ENCODE measurements around the gene POLR3C. TPM values are rescaled to one million over a fixed set of nuclear protein-coding genes. Genes with fewer than 3 reads are reported as not detected.

Gene POLR3C
- total RNA-seq, 1 donor from 2014 or later, result 43.4 TPM

GRCh38 chr1:145837656-145838055 is 13.7 kb downstream of the POLR3C start:
- Mint-ChIP-seq H3K9me3 (ENCODE audit: unreplicated experiment) (no peaks in the 10 kb centered on the region), H3K27ac (ENCODE audit: unreplicated experiment) (no peak overlapping the region), H3K4me1 (ENCODE audit: low read depth, unreplicated experiment) (no peaks in the 10 kb centered on the region), H3K36me3 (ENCODE audit: unreplicated experiment) (no peaks in the 10 kb centered on the region), H3K4me3 (ENCODE audit: unreplicated experiment) (no peak overlapping the region), H3K27me3 (ENCODE audit: unreplicated experiment) (peaks cover 1% of the 10 kb centered on the region)
- DNase-seq, result no peak
- no peak for TF ChIP-seq CTCF (IDR thresholded peaks at IDR 0.05; ENCODE audit: partially characterized antibody, unreplicated experiment)

- H3K4me3 Mint-ChIP-seq (ENCODE audit: unreplicated experiment), result no peak overlapping the region
- no peaks in the 10 kb centered on the region for H3K4me1 Mint-ChIP-seq (ENCODE audit: low read depth, unreplicated experiment)
- no peaks in the 10 kb centered on the region for H3K9me3 Mint-ChIP-seq (ENCODE audit: unreplicated experiment)
- no peaks in the 10 kb centered on the region for H3K36me3 Mint-ChIP-seq (ENCODE audit: unreplicated experiment)
- no peak overlapping the region for H3K27ac Mint-ChIP-seq (ENCODE audit: unreplicated experiment)
- DNase-seq, result no peak
- H3K27me3 Mint-ChIP-seq (ENCODE audit: unreplicated experiment), result peaks cover 6% of the 10 kb centered on the region
- TF ChIP-seq CTCF (IDR thresholded peaks at IDR 0.05; ENCODE audit: partially characterized antibody, unreplicated experiment), result no peak
Observed at GRCh38 chr1:145843031-145843430, 19.0 kb downstream of the POLR3C start.

- DNase-seq, result no peak
- H3K4me1 Mint-ChIP-seq (ENCODE audit: low read depth, unreplicated experiment), result no peaks in the 10 kb centered on the region
Observed at GRCh38 chr1:145845144-145845513, 21.1 kb downstream of the POLR3C start.

GRCh38 chr1:145845514-145846161 is 21.6 kb downstream of the POLR3C start, which contains the start of gene NUDT17:
Gene NUDT17 (plus strand): TSS chr1:145845630. CDS start chr1:145845641, 11 bp downstream.
- Mint-ChIP-seq H3K27me3 (ENCODE audit: unreplicated experiment) (peaks cover 6% of the 10 kb centered on the region), H3K4me1 (ENCODE audit: low read depth, unreplicated experiment) (no peaks in the 10 kb centered on the region), H3K27ac (ENCODE audit: unreplicated experiment) (peak within 1 kb of the TSS; percentile 35), H3K9me3 (ENCODE audit: unreplicated experiment) (no peaks in the 10 kb centered on the region), H3K36me3 (ENCODE audit: unreplicated experiment) (peaks cover 1% of the 10 kb centered on the region), H3K4me3 (ENCODE audit: unreplicated experiment) (no peak within 1 kb of the TSS)
- DNase-seq, result peak; percentile 93
- peak; percentile 81 for TF ChIP-seq CTCF (IDR thresholded peaks at IDR 0.05; ENCODE audit: partially characterized antibody, unreplicated experiment)

More at GRCh38 chr1:145845144-145845513, 21.1 kb downstream of the POLR3C start:
- Mint-ChIP-seq H3K27me3 (ENCODE audit: unreplicated experiment) (peaks cover 6% of the 10 kb centered on the region), H3K9me3 (ENCODE audit: unreplicated experiment) (no peaks in the 10 kb centered on the region), H3K4me3 (ENCODE audit: unreplicated experiment) (no peak overlapping the region), H3K27ac (ENCODE audit: unreplicated experiment) (no peak overlapping the region), H3K36me3 (ENCODE audit: unreplicated experiment) (no peaks in the 10 kb centered on the region)
- no peak for TF ChIP-seq CTCF (IDR thresholded peaks at IDR 0.05; ENCODE audit: partially characterized antibody, unreplicated experiment)

GRCh38 chr1:145846201-145846612 is 22.2 kb downstream of the POLR3C start:
- peak; percentile 20 for DNase-seq
- TF ChIP-seq CTCF (IDR thresholded peaks at IDR 0.05; ENCODE audit: partially characterized antibody, unreplicated experiment), result peak; percentile 56
- H3K27me3 Mint-ChIP-seq (ENCODE audit: unreplicated experiment), result peaks cover 6% of the 10 kb centered on the region
- H3K27ac Mint-ChIP-seq (ENCODE audit: unreplicated experiment), result peak overlapping the region; percentile 35
- H3K9me3 Mint-ChIP-seq (ENCODE audit: unreplicated experiment), result peaks cover 2% of the 10 kb centered on the region
- no peaks in the 10 kb centered on the region for H3K4me1 Mint-ChIP-seq (ENCODE audit: low read depth, unreplicated experiment)
- peaks cover 4% of the 10 kb centered on the region for H3K36me3 Mint-ChIP-seq (ENCODE audit: unreplicated experiment)
- no peak overlapping the region for H3K4me3 Mint-ChIP-seq (ENCODE audit: unreplicated experiment)

Measured in glutamatergic neuron (in vitro differentiated cells).